SU-DHL-6 (cell line): ENCODE measurements around the gene CEACAM18.

Experiments used
- H2AFZ ChIP-seq: fragments of 200-600 bp; sonication (generic); 2 replicates; pipeline ENCODE4 v1.6.1; 2014; ENCODE audit warnings: low read depth, mild to moderate bottlenecking, moderate library complexity, mixed read lengths, antibody characterized with exemption, low read length; ENCODE audit not compliant: severe bottlenecking
- H3F3A ChIP-seq: fragments of 200-600 bp; shearing (Covaris generic); 2 replicates; pipeline ENCODE4 v1.6.0; 2016; ENCODE audit warnings: antibody characterized with exemption, mild to moderate bottlenecking; ENCODE audit not compliant: insufficient read depth
- H3K27ac ChIP-seq: fragments of 200-600 bp; sonication (generic); 2 replicates; pipeline ENCODE4 v1.5.1; 2016; ENCODE audit warnings: low read depth, mild to moderate bottlenecking, low read length, moderate library complexity, mixed read lengths
- H3K27me3 ChIP-seq: fragments of 200-600 bp; sonication (generic), shearing (Covaris generic); 2 replicates; pipeline ENCODE4 v1.6.0; 2014; ENCODE audit warnings: mild to moderate bottlenecking, low read length
- H3K36me3 ChIP-seq: fragments of 200-600 bp; sonication (generic); 2 replicates; pipeline ENCODE4 v1.6.1; 2014; ENCODE audit warnings: mild to moderate bottlenecking, low read length, mixed read lengths
- H3K4me2 ChIP-seq: fragments of 300-600, 200-600 bp; shearing (Covaris generic), sonication (generic); 2 replicates; pipeline ENCODE4 v1.6.0; 2014; ENCODE audit warnings: low read length, low read depth, mild to moderate bottlenecking; ENCODE audit not compliant: poor library complexity, severe bottlenecking
- H3K4me3 ChIP-seq: fragments of 200-600 bp; sonication (generic); 2 replicates; pipeline ENCODE4 v1.5.1; 2014; ENCODE audit warnings: antibody characterized with exemption, low read length, mild to moderate bottlenecking, mixed read lengths; ENCODE audit not compliant: insufficient read depth, poor library complexity, severe bottlenecking
- H3K79me2 ChIP-seq: fragments of 200-600 bp; sonication (generic); 2 replicates; pipeline ENCODE4 v1.6.1; 2014; ENCODE audit warnings: mild to moderate bottlenecking, low read length, moderate library complexity; ENCODE audit not compliant: insufficient read depth
- H3K9ac ChIP-seq: fragments of 200-600 bp; sonication (generic); 2 replicates; pipeline ENCODE4 v1.7.0; 2014; ENCODE audit warnings: mild to moderate bottlenecking, low read length
- H3K9me2 ChIP-seq: fragments of 200-600 bp; sonication (generic); replicated peaks from 2 replicates; pipeline ENCODE4 v1.6.1; 2014; ENCODE audit warnings: low read length; ENCODE audit not compliant: insufficient read depth
- H3K9me3 ChIP-seq: fragments of 200-600 bp; sonication (generic); 2 replicates; pipeline ENCODE4 v1.6.1; 2014; ENCODE audit warnings: low read length, mixed read lengths; ENCODE audit not compliant: insufficient read depth
- H4K20me1 ChIP-seq: fragments of 200-600 bp; sonication (generic); 2 replicates; pipeline ENCODE4 v1.6.1; 2014; ENCODE audit warnings: low read depth, mild to moderate bottlenecking, antibody characterized with exemption, low read length, moderate library complexity, mixed read lengths
- CTCF ChIP-seq: fragments of 200-600 bp; sonication (generic); IDR thresholded peaks from one replicate; pipeline ENCODE4 v1.5.1; 2017; ENCODE audit warnings: antibody characterized with exemption, mild to moderate bottlenecking, low read length, moderate library complexity; ENCODE audit not compliant: insufficient read depth, poor library complexity, severe bottlenecking
- EZH2phosphoT487 ChIP-seq: fragments of 200-600 bp; sonication (generic), shearing (Covaris generic); conservative IDR thresholded peaks from 2 replicates; pipeline ENCODE4 v1.6.1; 2018; ENCODE audit warnings: mild to moderate bottlenecking, antibody characterized with exemption, low read length, moderate library complexity, mixed read lengths

Gene CEACAM18

GRCh38 chr19:51480590-51480989, 2.3 kb downstream of the CEACAM18 start:
- no peaks in the 10 kb centered on the region for H3F3A ChIP-seq
- H3K4me3 ChIP-seq: no peak overlapping the region
- no peaks in the 10 kb centered on the region for H3K27me3 ChIP-seq
- H3K4me2 ChIP-seq: no peak overlapping the region
- H4K20me1 ChIP-seq: no peaks in the 10 kb centered on the region
- no peaks in the 10 kb centered on the region for H3K36me3 ChIP-seq
- H3K9ac ChIP-seq: no peak overlapping the region
- no peaks in the 10 kb centered on the region for H3K79me2 ChIP-seq
- H3K27ac ChIP-seq: no peak overlapping the region
- no peaks in the 10 kb centered on the region for H3K9me3 ChIP-seq
- H3K9me2 ChIP-seq: no peaks in the 10 kb centered on the region
- H2AFZ ChIP-seq: no peak overlapping the region
- no peak for TF ChIP-seq CTCF
- TF ChIP-seq EZH2phosphoT487: no peak

GRCh38 chr19:51485960-51486660, 7.8 kb downstream of the CEACAM18 start:
- H3K27me3 ChIP-seq: no peaks in the 10 kb centered on the region
- H3K9me3 ChIP-seq: no peaks in the 10 kb centered on the region
- no peak overlapping the region for H3K4me2 ChIP-seq
- H2AFZ ChIP-seq: no peak overlapping the region
- H3K27ac ChIP-seq: no peak overlapping the region
- no peak for TF ChIP-seq EZH2phosphoT487
- TF ChIP-seq CTCF: no peak
- H3K36me3 ChIP-seq: no peaks in the 10 kb centered on the region
- H4K20me1 ChIP-seq: no peaks in the 10 kb centered on the region
- no peak overlapping the region for H3K9ac ChIP-seq
- H3K9me2 ChIP-seq: no peaks in the 10 kb centered on the region
- H3K4me3 ChIP-seq: no peak overlapping the region
- H3K79me2 ChIP-seq: no peaks in the 10 kb centered on the region
- H3F3A ChIP-seq: no peaks in the 10 kb centered on the region

DNA sequence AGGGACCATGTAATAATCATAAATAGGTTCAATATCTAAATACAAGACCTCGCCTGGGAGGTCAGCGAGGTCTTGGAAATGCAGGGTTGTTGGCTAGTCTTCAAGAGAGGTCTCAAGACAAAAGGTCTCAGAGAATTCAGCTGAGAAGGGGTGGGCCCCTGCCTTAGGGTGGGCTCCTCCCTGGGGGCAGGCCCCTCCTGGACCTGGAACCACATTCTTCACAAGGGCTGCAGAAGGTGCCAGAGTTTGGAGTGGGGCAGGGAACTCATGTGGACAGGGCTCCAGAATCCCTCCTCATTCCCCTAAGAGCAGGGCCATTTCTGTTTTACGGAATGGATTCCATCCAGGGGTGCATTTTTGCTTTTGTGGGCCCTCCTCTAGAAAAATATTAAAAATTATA, 10.2 kb downstream of the CEACAM18 start:
- Histone ChIP-seq H3K36me3 (no peaks in the 10 kb centered on the region), H3F3A (no peaks in the 10 kb centered on the region), H4K20me1 (no peaks in the 10 kb centered on the region), H3K27ac (no peak overlapping the region), H3K4me3 (no peak overlapping the region), H3K79me2 (no peaks in the 10 kb centered on the region), H3K9me3 (no peaks in the 10 kb centered on the region), H3K27me3 (no peaks in the 10 kb centered on the region), H2AFZ (no peak overlapping the region), H3K4me2 (no peak overlapping the region), H3K9ac (no peak overlapping the region), H3K9me2 (no peaks in the 10 kb centered on the region)
- TF ChIP-seq EZH2phosphoT487: no peak
- no peak for TF ChIP-seq CTCF
